ENCODE measurements around the gene SLC23A2.

- TF ChIP-seq POLR2A (IDR thresholded peaks at IDR 0.05) (no peak), CTCF (IDR thresholded peaks at IDR 0.05) (no peak)
Measured at GRCh38 chr20:4913147-4913546, 88.2 kb downstream of the SLC23A2 start.
